Caco-2 (cell line): ENCODE data around the gene TRIM46. TPM values are rescaled to one million over a fixed set of nuclear protein-coding genes. Genes with fewer than 3 reads are reported as not detected.
"Not testable (repeated sequence)": the region's sequence is repeated elsewhere in the genome, so short reads cannot be mapped to it uniquely, and the experiment has no call there.

Source experiments
- BruUV-seq: library from RNA; stranded (reverse); fragments of 400-500 nt; replicated peaks from 2 replicates; lab custom pipeline; 2021; lab: Mats Ljungman, UMichigan
- CTCF ChIA-PET: fragments of 300-600 bp; sonication (Branson Sonifier 250); formaldehyde crosslinking; loops from one replicate; lab custom pipeline; 2022; ENCODE audit warnings: antibody characterized with exemption; lab: Charles Lee
- POLR2A ChIA-PET: fragments of 300-600 bp; sonication (Branson Sonifier 250); formaldehyde crosslinking; loops from one replicate; lab custom pipeline; 2022; ENCODE audit warnings: antibody characterized with exemption; lab: Charles Lee
- DNase-seq, 2 experiments: peaks; one replicate each; pipeline versions ENCODE4 v3.0.0 to v3.0.0-alpha.2; 2020 to 2022
- H3K27me3 ChIP-seq: replicated peaks from 2 replicates; pipeline ENCODE4 v1.6.0; 2011; ENCODE audit warnings: low read length; ENCODE audit not compliant: control insufficient read depth, insufficient read depth
- H3K36me3 ChIP-seq: 2 replicates; pipeline ENCODE4 v1.5.1; 2011; ENCODE audit warnings: low read length; ENCODE audit not compliant: control insufficient read depth, insufficient read depth
- H3K4me1 ChIP-seq: fragments of 250-450 bp; sonication (Bioruptor Pico); 2 replicates; pipeline ENCODE4 v1.5.1; 2020; ENCODE audit warnings: mild to moderate bottlenecking
- H3K4me3 ChIP-seq: 2 replicates; pipeline ENCODE4 v1.5.1; 2011; ENCODE audit warnings: low read depth, mild to moderate bottlenecking, control low read depth, low read length
- H3K9me3 ChIP-seq: fragments of 250-450 bp; sonication (Bioruptor Pico); 2 replicates; pipeline ENCODE4 v1.5.1; 2020; ENCODE audit warnings: mild to moderate bottlenecking, moderate library complexity
- H3K27ac Mint-ChIP-seq: one replicate; pipeline ENCODE4 v1.8.0; 2022; ENCODE audit warnings: mixed read lengths; ENCODE audit not compliant: unreplicated experiment
- H3K27me3 Mint-ChIP-seq: one replicate; pipeline ENCODE4 v1.8.0; 2022; ENCODE audit warnings: mixed read lengths; ENCODE audit not compliant: insufficient read depth, unreplicated experiment
- H3K36me3 Mint-ChIP-seq: one replicate; pipeline ENCODE4 v1.8.0; 2022; ENCODE audit warnings: mild to moderate bottlenecking, mixed read lengths; ENCODE audit not compliant: insufficient read depth, unreplicated experiment
- H3K4me1 Mint-ChIP-seq: one replicate; pipeline ENCODE4 v1.8.0; 2022; ENCODE audit warnings: low read depth, mixed read lengths; ENCODE audit not compliant: unreplicated experiment
- H3K4me3 Mint-ChIP-seq: one replicate; pipeline ENCODE4 v1.8.0; 2022; ENCODE audit warnings: mild to moderate bottlenecking, moderate library complexity, mixed read lengths; ENCODE audit not compliant: unreplicated experiment
- H3K9me3 Mint-ChIP-seq: one replicate; pipeline ENCODE4 v1.8.0; 2022; ENCODE audit warnings: mixed read lengths; ENCODE audit not compliant: unreplicated experiment
- intact Hi-C: fragments of 100-400 bp; cut with micrococcal nuclease; formaldehyde crosslinking; loops from one replicate; pipeline ENCODE4 v1.10.0; 2022; ENCODE audit not compliant: unreplicated experiment
- total RNA-seq: library from RNA; stranded (reverse); gene quantifications from 2 replicates; pipeline ENCODE4 v1.2.3, GENCODE V29; 2022
- TF ChIP-seq, protein P1 (sequence below), 2 experiments: fragments of 200-600 bp in 1 of 2; IDR thresholded peaks; 1 replicate in 1 of 2; 2 replicates in 1 of 2; pipeline versions ENCODE4 v1.5.1 to v1.8.0; 2011 to 2022; ENCODE audit warnings: antibody characterized with exemption in 1 of 2, control low read depth in 1 of 2, inconsistent platforms in 1 of 2, low read depth in 1 of 2, low read length in 1 of 2, mild to moderate bottlenecking in 1 of 2, moderate library complexity in 1 of 2; ENCODE audit not compliant: insufficient read depth in 1 of 2, severe bottlenecking in 1 of 2, unreplicated experiment in 1 of 2

Gene TRIM46
- total RNA-seq, 1 experiment from 2014 or later, result 0.11 TPM

- intact Hi-C loops, result no loop called here
- no peaks in the 10 kb centered on the region; the same call in 1 of the 2 replicates for H3K36me3 ChIP-seq
- Mint-ChIP-seq H3K27ac (peak overlapping the region; percentile 47), H3K4me3 (peak overlapping the region; percentile 66), H3K9me3 (no peaks in the 10 kb centered on the region), H3K36me3 (peaks cover 9% of the 10 kb centered on the region), H3K27me3 (no peaks in the 10 kb centered on the region), H3K4me1 (peaks cover 10% of the 10 kb centered on the region)
- no peaks in the 10 kb centered on the region for H3K9me3 ChIP-seq
- ChIA-PET CTCF (interaction anchor here (0.9 to 1.5 kb wide), 3 partner anchors 12 to 32 kb away, joined by 3 to 4 read pairs (median 4); no protein-coding TSS in a partner anchor), POLR2A (interaction anchor here (0.8 kb wide), 1 partner anchor 10 kb away, joined by 4 read pairs; no protein-coding TSS in a partner anchor)
- TF ChIP-seq, protein P1, sequence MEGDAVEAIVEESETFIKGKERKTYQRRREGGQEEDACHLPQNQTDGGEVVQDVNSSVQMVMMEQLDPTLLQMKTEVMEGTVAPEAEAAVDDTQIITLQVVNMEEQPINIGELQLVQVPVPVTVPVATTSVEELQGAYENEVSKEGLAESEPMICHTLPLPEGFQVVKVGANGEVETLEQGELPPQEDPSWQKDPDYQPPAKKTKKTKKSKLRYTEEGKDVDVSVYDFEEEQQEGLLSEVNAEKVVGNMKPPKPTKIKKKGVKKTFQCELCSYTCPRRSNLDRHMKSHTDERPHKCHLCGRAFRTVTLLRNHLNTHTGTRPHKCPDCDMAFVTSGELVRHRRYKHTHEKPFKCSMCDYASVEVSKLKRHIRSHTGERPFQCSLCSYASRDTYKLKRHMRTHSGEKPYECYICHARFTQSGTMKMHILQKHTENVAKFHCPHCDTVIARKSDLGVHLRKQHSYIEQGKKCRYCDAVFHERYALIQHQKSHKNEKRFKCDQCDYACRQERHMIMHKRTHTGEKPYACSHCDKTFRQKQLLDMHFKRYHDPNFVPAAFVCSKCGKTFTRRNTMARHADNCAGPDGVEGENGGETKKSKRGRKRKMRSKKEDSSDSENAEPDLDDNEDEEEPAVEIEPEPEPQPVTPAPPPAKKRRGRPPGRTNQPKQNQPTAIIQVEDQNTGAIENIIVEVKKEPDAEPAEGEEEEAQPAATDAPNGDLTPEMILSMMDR (IDR thresholded peaks at IDR 0.05; ENCODE audit: insufficient read depth in 1 of 2, low read depth in 1 of 2, low read length in 1 of 2, severe bottlenecking in 1 of 2, unreplicated experiment in 1 of 2), result no peak
- no peaks in the 10 kb centered on the region for H3K27me3 ChIP-seq
- no TSS peak for BruUV-seq
- DNase-seq, result peak; percentile 64 to 68
- H3K4me3 ChIP-seq, result peak overlapping the region; percentile 29
- peaks cover 5% of the 10 kb centered on the region for H3K4me1 ChIP-seq
Observed at GRCh38 chr1:155218854-155219591, 45.4 kb downstream of the TRIM46 start.

GRCh38 chr1:155219592-155220031 is 46.0 kb downstream of the TRIM46 start:
- H3K4me1 Mint-ChIP-seq, result peaks cover 16% of the 10 kb centered on the region
- H3K27me3 Mint-ChIP-seq, result no peaks in the 10 kb centered on the region
- Histone ChIP-seq H3K36me3 (no peaks in the 10 kb centered on the region; the same call in 1 of the 2 replicates), H3K4me1 (peaks cover 11% of the 10 kb centered on the region), H3K9me3 (no peaks in the 10 kb centered on the region), H3K4me3 (peak overlapping the region; percentile 29), H3K27me3 (no peaks in the 10 kb centered on the region)
- DNase-seq, result peak in 1 of 2 experiments; percentile 54
- ChIA-PET CTCF (interaction anchor here (0.9 to 1.5 kb wide), 3 partner anchors 12 to 31 kb away, joined by 3 to 4 read pairs (median 4); no protein-coding TSS in a partner anchor), POLR2A (interaction anchor here (0.8 kb wide), 1 partner anchor 10 kb away, joined by 4 read pairs; no protein-coding TSS in a partner anchor)
- intact Hi-C loops, result no loop called here
- TF ChIP-seq, protein P1 (IDR thresholded peaks at IDR 0.05; ENCODE audit: insufficient read depth in 1 of 2, low read depth in 1 of 2, low read length in 1 of 2, severe bottlenecking in 1 of 2, unreplicated experiment in 1 of 2), result no peak
- H3K27ac Mint-ChIP-seq, result peak overlapping the region; percentile 47
- no peaks in the 10 kb centered on the region for H3K9me3 Mint-ChIP-seq
- H3K36me3 Mint-ChIP-seq, result peaks cover 9% of the 10 kb centered on the region
- peak overlapping the region; percentile 66 for H3K4me3 Mint-ChIP-seq
- BruUV-seq, result no TSS peak

GRCh38 chr1:155220211-155220965 is 46.7 kb downstream of the TRIM46 start:
- CTCF ChIA-PET, H3K36me3 Mint-ChIP-seq, DNase-seq, H3K27me3 ChIP-seq, H3K27me3 Mint-ChIP-seq, H3K9me3 ChIP-seq, BruUV-seq, intact Hi-C loops, H3K36me3 ChIP-seq, H3K9me3 Mint-ChIP-seq, H3K4me3 Mint-ChIP-seq, H3K4me3 ChIP-seq, H3K27ac Mint-ChIP-seq: not testable (repeated sequence)
- peaks cover 17% of the 10 kb centered on the region for H3K4me1 ChIP-seq
- peaks cover 20% of the 10 kb centered on the region for H3K4me1 Mint-ChIP-seq
- POLR2A ChIA-PET, result interaction anchor here (0.7 kb wide), 1 partner anchor 24 kb away, joined by 3 read pairs; no protein-coding TSS in a partner anchor
